ENCODE results near the gene MUSTN1.

Gene MUSTN1

GRCh38 chr3:52830535-52831258 is 4.1 kb downstream of the MUSTN1 start, which contains the start of gene ITIH4:
Gene ITIH4, minus strand, starts transcription at chr3:52830672. Its CDS starts 30 bp downstream, at chr3:52830642.
- TF ChIP-seq CTCF (IDR thresholded peaks at IDR 0.05; ENCODE audit: insufficient read depth, low read depth, low read length, missing control alignments) = no peak
- DNase-seq (ENCODE audit: low read depth) = no peak
- no peak within 1 kb of the TSS for H3K4me3 ChIP-seq (ENCODE audit: low read depth, low read length)

- no peak for DNase-seq (ENCODE audit: low read depth)
- H3K4me3 ChIP-seq (ENCODE audit: low read depth, low read length) = no peak overlapping the region
- TF ChIP-seq CTCF (IDR thresholded peaks at IDR 0.05; ENCODE audit: insufficient read depth, low read depth, low read length, missing control alignments) = no peak
These were observed 4.8 kb downstream of the MUSTN1 start for GRCh38 chr3:52829906-52830463.

- no peak for TF ChIP-seq CTCF (IDR thresholded peaks at IDR 0.05; ENCODE audit: insufficient read depth, low read depth, low read length, missing control alignments)
- no peak for DNase-seq (ENCODE audit: low read depth)
- H3K4me3 ChIP-seq (ENCODE audit: low read depth, low read length) = no peak overlapping the region
These were observed 5.3 kb downstream of the MUSTN1 start for GRCh38 chr3:52829482-52829881.

- no peak for TF ChIP-seq CTCF (IDR thresholded peaks at IDR 0.05; ENCODE audit: insufficient read depth, low read depth, low read length, missing control alignments)
- no peak for DNase-seq (ENCODE audit: low read depth)
- H3K4me3 ChIP-seq (ENCODE audit: low read depth, low read length) = no peak overlapping the region
These were observed 6.9 kb downstream of the MUSTN1 start for GRCh38 chr3:52827866-52828376.

DNA sequence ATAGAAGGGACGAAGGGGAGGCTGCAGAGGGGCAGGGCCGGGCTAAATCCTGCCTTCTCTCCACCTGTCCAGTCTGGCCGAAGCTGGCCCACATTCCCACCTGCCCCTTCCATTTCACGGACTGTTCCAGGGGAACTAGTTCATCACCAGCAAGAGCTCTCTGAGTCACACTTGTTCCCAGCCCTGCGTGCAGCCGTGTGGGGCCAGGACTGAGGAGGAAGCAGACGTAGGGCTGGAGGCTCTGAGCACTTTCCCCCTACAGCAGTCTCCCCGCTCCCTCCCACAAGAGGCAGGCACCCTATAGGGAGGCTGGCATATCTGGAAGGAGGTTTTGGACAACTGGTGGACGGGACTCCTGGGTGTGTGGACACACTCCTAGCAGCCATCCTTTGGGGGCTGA is 7.4 kb downstream of the MUSTN1 start:
- no peak for DNase-seq (ENCODE audit: low read depth)
- TF ChIP-seq CTCF (IDR thresholded peaks at IDR 0.05; ENCODE audit: insufficient read depth, low read depth, low read length, missing control alignments) = no peak
- H3K4me3 ChIP-seq (ENCODE audit: low read depth, low read length) = no peak overlapping the region

GRCh38 chr3:52824037-52824436 is 10.8 kb downstream of the MUSTN1 start:
- DNase-seq (ENCODE audit: low read depth) = no peak
- TF ChIP-seq CTCF (IDR thresholded peaks at IDR 0.05; ENCODE audit: insufficient read depth, low read depth, low read length, missing control alignments) = no peak
- no peak overlapping the region for H3K4me3 ChIP-seq (ENCODE audit: low read depth, low read length)

Measured in GM12865 (cell line).